Memory B cell (primary cell): ENCODE data around the gene KDM8.

Experiments
- ATAC-seq: fragments of 150-1000 bp; cut with Tn5 transposase; 2 replicates; pipeline ENCODE4 v1.10.0; 2021; ENCODE audit warnings: low read depth, mild to moderate bottlenecking, moderate library complexity
- DNase-seq, 2 donors: peaks; one replicate each; pipeline ENCODE4 v3.0.0; 2022; ENCODE audit warnings: low spot score in 2 of 2
- H3K27ac Mint-ChIP-seq: one replicate; pipeline ENCODE4 v1.8.0; 2022; ENCODE audit warnings: mild to moderate bottlenecking, moderate library complexity, mixed read lengths
- H3K27me3 Mint-ChIP-seq: one replicate; pipeline ENCODE4 v1.8.0; 2022; ENCODE audit warnings: mixed read lengths
- H3K36me3 Mint-ChIP-seq: one replicate; pipeline ENCODE4 v1.8.0; 2022; ENCODE audit warnings: mild to moderate bottlenecking, mixed read lengths
- H3K4me1 Mint-ChIP-seq: one replicate; pipeline ENCODE4 v1.8.0; 2022; ENCODE audit warnings: mixed read lengths
- H3K4me3 Mint-ChIP-seq: one replicate; pipeline ENCODE4 v1.8.0; 2022; ENCODE audit warnings: mild to moderate bottlenecking, moderate library complexity, mixed read lengths
- H3K9me3 Mint-ChIP-seq: one replicate; pipeline ENCODE4 v1.8.0; 2022; ENCODE audit warnings: mixed read lengths

The KDM8 gene

DNA sequence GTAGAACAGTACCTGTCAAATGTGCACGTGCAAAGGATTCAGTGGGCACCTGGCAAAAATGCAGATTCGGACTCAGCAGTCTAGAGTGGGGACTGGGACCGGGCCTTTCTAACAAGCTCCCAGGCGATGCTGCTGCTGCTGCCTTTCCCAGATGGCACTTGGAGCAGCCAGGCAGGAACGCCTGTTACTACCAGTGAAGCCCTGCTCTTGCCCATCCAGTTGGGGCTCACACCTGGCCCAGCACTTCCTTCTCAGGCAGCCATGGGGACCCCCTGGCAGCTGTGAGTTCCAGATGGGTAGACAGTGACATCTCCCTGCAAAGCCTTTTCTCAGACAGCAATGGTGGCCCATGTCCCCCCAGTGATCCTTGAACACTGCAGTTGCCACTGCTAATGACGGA is 30.4 kb downstream of the KDM8 start:
- DNase-seq (no peak), ATAC-seq (no peak)
- Mint-ChIP-seq H3K4me1 (peaks cover 36% of the 10 kb centered on the region), H3K27ac (no peak overlapping the region), H3K9me3 (no peaks in the 10 kb centered on the region), H3K36me3 (peaks cover 3% of the 10 kb centered on the region), H3K27me3 (no peaks in the 10 kb centered on the region), H3K4me3 (no peak overlapping the region)

DNA sequence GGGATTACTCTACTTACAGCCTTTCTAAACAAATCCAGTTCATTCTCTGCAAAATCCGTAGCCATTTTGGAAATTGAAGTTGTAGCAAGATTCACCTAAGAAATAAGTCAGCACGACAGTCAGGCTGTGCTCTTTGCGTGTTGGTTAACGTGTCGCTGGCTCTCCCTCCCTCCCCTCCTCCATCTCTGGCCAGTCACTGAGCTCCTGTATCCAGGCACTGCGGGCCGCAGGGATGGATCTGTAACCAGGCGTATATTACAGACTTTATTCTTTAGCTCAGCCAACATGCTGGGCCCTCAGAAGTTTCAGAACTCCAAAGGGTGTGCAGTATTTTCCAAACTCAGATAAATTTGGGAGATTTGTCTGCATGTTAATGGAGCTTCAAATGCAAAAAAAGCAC is 30.8 kb downstream of the KDM8 start:
- H3K4me3 Mint-ChIP-seq: no peak overlapping the region
- H3K27ac Mint-ChIP-seq: no peak overlapping the region
- peaks cover 36% of the 10 kb centered on the region for H3K4me1 Mint-ChIP-seq
- no peaks in the 10 kb centered on the region for H3K9me3 Mint-ChIP-seq
- no peak for ATAC-seq
- no peak for DNase-seq
- no peaks in the 10 kb centered on the region for H3K27me3 Mint-ChIP-seq
- peaks cover 3% of the 10 kb centered on the region for H3K36me3 Mint-ChIP-seq

DNA sequence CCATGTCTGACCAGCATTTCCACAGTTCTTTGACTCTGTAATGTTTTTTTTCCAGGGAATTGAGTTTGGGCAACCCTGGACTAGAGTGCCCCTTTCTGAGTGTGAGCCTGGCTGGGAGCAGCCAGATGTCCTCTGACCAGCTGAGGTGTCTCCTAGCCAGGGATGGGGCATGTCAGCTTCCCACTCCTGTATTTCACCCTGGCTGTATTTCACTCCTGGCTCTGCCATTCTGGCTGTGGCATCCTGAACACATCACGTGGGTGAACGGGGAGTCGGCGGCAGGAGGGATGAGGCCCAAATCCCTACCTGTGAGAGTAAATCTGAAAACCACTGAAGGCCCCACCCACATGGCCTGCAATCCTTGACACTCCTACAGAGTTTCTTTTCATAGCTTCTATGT is 31.3 kb downstream of the KDM8 start:
- H3K36me3 Mint-ChIP-seq: peaks cover 3% of the 10 kb centered on the region
- no peaks in the 10 kb centered on the region for H3K9me3 Mint-ChIP-seq
- ATAC-seq: no peak
- H3K27me3 Mint-ChIP-seq: no peaks in the 10 kb centered on the region
- H3K4me1 Mint-ChIP-seq: peaks cover 36% of the 10 kb centered on the region
- no peak for DNase-seq
- H3K4me3 Mint-ChIP-seq: no peak overlapping the region
- H3K27ac Mint-ChIP-seq: peak overlapping the region; percentile 62

DNA sequence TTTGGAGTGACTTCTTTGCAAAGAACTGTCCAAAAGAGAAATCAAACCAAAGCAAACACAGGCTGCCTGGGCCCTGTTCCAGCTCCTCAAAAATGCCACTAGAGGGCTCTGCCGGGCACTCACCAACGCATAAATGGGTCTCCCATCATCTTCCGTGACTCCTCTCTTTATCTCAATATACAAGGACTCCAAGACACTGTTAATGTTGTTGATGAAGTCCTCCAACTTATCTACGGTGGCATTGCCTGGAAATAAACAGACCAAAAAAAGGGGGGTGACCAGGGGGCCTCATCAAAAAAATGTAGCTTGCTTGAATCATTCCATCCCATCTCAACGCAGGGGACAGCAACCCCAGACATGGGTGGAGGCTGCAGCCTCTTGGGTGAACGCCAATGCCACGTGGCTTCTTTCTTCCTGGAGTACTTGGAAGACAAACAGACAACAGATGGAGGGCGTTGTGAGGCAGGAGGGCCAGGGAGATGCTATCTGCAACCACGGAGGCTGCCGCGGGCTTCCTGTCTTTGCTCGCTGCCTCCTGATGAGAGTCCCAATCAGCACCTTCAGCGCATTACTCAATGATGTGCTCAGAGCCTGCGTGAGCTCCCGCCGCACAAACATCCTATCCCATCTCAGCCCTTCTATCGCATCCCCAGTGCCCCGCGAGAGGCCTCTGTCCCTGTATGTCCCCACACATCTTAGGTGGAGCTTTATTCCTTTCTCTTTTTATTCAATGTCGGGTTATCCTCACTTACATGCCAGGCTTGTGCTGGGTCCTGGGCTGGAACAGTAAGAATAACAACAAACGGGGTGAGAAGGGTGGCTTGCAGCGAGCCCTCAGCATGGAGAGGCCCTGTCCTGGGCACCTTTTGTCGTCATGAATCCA is 32.0 kb downstream of the KDM8 start:
- H3K4me3 Mint-ChIP-seq: peak overlapping the region; percentile 42
- peaks cover 3% of the 10 kb centered on the region for H3K36me3 Mint-ChIP-seq
- peaks cover 36% of the 10 kb centered on the region for H3K4me1 Mint-ChIP-seq
- peak; percentile 57 for ATAC-seq
- H3K27ac Mint-ChIP-seq: peak overlapping the region; percentile 62
- H3K9me3 Mint-ChIP-seq: no peaks in the 10 kb centered on the region
- DNase-seq: peak; percentile 25 to 33
- H3K27me3 Mint-ChIP-seq: no peaks in the 10 kb centered on the region

DNA sequence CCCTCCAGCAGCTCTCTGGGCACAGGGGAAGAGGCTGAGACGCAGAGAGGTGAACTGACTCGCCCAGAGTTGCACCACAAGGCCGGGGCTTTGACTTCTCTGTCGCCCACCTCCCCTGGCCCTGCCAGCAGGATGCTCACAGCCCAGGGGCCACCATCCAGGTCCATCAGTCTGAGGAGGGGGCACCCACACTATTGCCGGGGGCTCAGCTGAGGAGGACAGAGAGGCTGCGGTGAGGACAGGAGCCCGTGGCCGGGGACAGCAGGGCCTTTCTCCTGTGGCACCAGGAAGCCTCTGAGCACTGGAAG is 32.6 kb downstream of the KDM8 start:
- ATAC-seq: no peak
- no peaks in the 10 kb centered on the region for H3K9me3 Mint-ChIP-seq
- H3K36me3 Mint-ChIP-seq: peaks cover 3% of the 10 kb centered on the region
- no peak for DNase-seq
- no peaks in the 10 kb centered on the region for H3K27me3 Mint-ChIP-seq
- H3K27ac Mint-ChIP-seq: no peak overlapping the region
- no peak overlapping the region for H3K4me3 Mint-ChIP-seq
- peaks cover 36% of the 10 kb centered on the region for H3K4me1 Mint-ChIP-seq

DNA sequence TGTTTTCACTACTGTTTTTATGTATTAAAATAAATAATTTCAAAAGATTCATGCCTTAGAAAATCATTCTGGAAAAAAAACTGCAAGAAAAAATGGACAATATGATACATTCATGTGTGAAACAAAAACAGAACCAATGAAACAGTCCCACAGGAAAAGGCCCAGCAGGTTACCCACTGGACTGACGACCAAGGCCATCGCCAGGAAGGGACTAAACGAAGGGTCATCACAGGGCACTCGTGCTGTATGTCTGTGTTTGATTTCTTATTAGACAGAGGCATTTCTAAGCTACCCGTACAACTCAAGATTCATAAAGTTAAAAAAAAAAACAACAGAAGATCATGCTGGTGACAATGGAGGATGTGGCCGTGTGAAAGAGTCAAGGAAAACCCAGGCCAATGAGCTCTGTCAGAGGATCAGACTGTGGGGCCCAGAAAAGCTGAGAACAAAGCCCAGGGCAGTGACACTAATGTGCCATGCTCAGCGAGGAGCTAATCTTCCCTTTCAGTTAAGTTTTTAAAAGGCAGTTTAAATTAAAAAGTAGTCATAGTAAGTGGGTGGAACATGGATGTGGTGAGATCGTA is 33.4 kb downstream of the KDM8 start:
- peaks cover 36% of the 10 kb centered on the region for H3K4me1 Mint-ChIP-seq
- no peaks in the 10 kb centered on the region for H3K27me3 Mint-ChIP-seq
- no peak for ATAC-seq
- DNase-seq: no peak
- H3K36me3 Mint-ChIP-seq: peaks cover 3% of the 10 kb centered on the region
- H3K9me3 Mint-ChIP-seq: no peaks in the 10 kb centered on the region
- peak overlapping the region; percentile 54 for H3K27ac Mint-ChIP-seq
- H3K4me3 Mint-ChIP-seq: peak overlapping the region; percentile 79

DNA sequence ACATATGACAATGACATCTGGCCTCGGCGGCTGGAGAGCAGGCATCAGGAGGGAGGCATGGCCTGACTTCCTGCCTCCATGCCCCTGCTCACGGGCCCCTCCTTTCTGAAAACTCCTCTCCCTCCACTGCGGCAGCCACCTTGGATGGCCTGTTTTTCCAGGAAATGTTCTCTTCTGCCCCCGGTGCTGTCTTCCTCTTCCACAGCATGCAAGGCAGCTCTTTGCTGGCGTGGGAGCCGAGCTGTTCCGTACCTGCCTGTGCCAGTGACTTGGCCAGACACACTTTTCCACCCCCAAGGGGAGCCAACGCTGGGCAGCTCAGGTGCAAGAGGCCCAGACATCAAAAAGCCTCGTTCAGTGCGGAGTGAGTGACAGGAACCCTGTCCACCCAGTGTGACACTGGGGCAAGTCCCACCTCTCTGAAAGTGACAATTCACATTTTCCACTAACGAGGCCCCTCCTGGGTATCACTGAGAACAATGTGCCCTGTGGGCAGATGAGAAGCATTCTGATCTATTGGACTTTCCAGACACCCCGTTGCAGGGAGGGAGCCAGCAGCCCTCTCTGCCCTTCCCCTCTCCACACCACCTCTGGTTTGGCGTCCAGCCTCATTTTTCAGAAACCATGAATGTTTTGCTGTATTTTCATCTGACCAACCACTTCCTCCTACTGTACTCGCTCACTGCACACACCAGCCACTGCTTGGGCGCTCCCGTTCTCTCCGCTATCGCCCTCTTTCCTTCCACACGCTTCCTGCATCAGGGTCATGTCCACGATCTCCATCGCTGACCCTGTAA is 34.1 kb downstream of the KDM8 start:
- DNase-seq (peak; percentile 23 to 32), ATAC-seq (peak; percentile 78)
- Mint-ChIP-seq H3K9me3 (no peaks in the 10 kb centered on the region), H3K4me1 (peaks cover 30% of the 10 kb centered on the region), H3K27me3 (no peaks in the 10 kb centered on the region), H3K4me3 (peak overlapping the region; percentile 79), H3K27ac (peak overlapping the region; percentile 54), H3K36me3 (peaks cover 2% of the 10 kb centered on the region)

DNA sequence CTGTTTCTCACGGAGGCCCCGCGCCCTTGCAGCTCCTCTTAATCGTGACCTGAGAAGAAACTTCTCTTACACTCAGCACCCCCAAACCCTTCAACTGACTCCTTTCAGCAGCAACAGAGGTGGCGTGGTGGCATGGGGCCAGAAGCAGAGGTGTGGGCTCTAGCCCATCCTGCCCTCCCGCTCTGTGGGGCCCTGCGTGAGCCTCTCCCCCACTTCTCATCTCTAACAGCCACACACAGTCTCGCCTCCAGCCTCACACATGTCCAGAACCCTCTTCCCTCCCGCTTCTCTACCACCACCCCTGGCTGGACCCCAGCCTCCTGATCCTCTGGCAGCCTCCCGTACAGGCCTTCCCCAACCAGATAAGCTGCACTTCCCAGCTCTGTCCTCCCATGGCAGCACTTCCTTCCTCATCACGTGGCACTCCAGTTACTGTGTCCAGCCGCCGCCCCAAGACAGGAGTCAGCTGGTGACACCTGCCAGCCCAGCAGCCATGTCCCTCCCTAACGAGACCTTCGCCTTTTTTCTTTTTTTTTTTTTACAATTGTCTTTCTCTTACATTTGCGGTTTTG is 34.8 kb downstream of the KDM8 start:
- Mint-ChIP-seq H3K27ac (peak overlapping the region; percentile 54), H3K4me1 (peaks cover 30% of the 10 kb centered on the region), H3K4me3 (peak overlapping the region; percentile 79), H3K27me3 (no peaks in the 10 kb centered on the region), H3K9me3 (no peaks in the 10 kb centered on the region), H3K36me3 (peaks cover 1% of the 10 kb centered on the region)
- DNase-seq (no peak), ATAC-seq (peak; percentile 17)

DNA sequence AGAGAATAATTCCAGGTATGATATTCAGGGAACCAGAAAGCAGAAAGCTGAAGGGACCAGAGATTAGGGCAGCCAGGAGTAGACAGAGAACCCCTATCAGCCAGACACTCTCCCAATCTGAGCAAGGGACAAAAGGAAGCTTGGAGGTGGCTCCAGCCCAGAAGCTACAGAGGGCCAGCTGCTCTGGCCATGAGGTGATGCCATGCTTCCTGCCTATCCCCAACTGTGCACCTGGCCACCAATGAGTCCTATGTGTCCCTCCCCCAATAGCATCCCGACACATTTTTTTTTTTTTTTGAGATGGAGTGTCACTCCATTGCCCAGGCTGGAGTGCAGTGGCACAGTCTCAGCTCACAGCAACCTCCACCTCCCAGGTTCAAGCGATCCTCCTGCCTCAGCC is 35.3 kb downstream of the KDM8 start:
- Mint-ChIP-seq H3K9me3 (no peaks in the 10 kb centered on the region), H3K4me3 (peak overlapping the region; percentile 79), H3K4me1 (peaks cover 33% of the 10 kb centered on the region), H3K36me3 (peaks cover 1% of the 10 kb centered on the region), H3K27ac (peak overlapping the region; percentile 54), H3K27me3 (no peaks in the 10 kb centered on the region)
- ATAC-seq: no peak
- DNase-seq: no peak

DNA sequence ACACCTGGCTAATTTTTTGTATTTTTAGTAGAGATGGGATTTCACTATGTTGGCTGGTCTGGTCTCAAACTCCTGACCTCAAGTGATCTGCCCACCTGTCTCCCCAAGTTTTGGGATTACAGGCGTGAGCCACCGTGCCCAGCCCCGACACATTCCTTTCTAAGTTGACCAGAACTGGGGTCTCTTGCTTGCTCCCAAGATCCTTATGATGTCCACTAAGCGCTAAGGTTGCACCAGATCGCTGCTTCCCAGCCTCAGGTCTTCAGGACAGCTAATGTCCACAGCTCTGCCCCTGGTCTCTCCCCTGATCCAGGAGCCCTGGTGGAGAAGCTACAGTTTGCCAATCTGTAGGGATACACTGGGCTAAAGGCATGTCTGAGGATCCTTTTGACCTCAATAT is 35.7 kb downstream of the KDM8 start:
- Mint-ChIP-seq H3K9me3 (no peaks in the 10 kb centered on the region), H3K4me3 (no peak overlapping the region), H3K27ac (no peak overlapping the region), H3K4me1 (peaks cover 37% of the 10 kb centered on the region), H3K27me3 (no peaks in the 10 kb centered on the region), H3K36me3 (peaks cover 1% of the 10 kb centered on the region)
- no peak for DNase-seq
- ATAC-seq: no peak

DNA sequence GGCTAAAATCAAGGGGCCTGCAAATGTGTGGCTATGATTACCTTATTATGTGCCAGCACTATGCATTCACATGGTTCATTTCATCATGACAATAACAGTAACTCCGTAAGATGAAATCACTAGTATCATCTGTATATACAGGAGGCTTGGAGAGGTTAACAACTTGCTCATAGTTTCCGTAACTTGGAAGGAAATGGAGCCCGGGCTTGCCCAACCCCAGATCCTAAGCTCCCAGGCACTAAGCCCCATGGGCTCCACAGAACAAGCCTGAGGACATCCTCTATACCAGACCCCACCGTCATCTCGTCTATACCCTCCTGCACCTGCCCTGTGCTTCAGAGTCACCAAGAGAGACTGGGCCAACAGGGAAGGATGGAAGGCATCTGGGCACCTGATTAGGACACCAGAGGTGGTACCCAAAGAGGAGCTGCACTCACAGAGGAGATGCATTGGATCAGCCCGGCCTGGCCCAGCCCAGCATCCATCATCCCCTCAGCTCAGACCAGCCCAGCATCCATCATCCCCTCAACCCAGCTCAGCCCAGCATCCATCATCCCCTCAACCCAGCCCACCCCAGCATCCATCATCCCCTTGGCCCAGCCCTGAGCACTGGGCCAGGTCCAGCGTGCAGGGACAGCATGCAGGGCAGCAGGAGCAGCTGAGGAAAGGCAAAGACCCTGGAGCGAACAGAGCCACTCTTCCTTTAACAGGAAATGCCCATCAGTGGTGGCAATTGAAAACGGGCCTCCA is 36.8 kb downstream of the KDM8 start:
- Mint-ChIP-seq H3K9me3 (no peaks in the 10 kb centered on the region), H3K36me3 (no peaks in the 10 kb centered on the region), H3K27ac (peak overlapping the region; percentile 12), H3K4me1 (peaks cover 37% of the 10 kb centered on the region), H3K27me3 (no peaks in the 10 kb centered on the region), H3K4me3 (no peak overlapping the region)
- no peak for DNase-seq
- no peak for ATAC-seq

DNA sequence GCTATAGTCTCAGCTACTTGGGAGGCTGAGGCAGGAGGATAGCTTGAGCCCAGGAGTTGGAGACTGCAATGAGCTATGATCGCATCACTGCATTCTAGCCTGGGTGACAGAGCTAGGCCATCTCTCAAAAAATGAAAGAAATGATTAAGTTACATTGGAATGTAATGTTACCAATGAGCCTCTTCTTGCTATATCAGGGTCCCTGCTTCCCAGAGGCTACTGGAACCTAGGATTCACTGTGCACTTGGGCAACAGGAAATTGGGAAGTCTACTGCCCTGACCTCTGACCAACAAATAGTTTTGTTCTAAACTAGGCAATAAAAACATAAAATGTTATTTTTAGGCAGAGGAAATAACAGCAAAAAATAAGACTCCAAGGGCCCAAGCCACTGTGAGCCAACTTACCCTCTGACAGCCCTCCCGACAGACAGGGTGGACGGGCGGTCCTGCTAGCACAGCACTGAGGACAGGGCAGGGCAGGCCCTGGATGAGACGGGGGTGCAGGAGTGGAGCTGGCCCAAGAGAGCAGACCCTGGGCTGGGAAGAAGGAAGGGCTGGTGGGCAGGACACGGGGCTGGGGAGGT is 37.7 kb downstream of the KDM8 start:
- DNase-seq (no peak), ATAC-seq (no peak)
- peaks cover 33% of the 10 kb centered on the region for H3K4me1 Mint-ChIP-seq
- H3K36me3 Mint-ChIP-seq: peaks cover 3% of the 10 kb centered on the region
- H3K27ac Mint-ChIP-seq: no peak overlapping the region
- H3K9me3 Mint-ChIP-seq: no peaks in the 10 kb centered on the region
- H3K4me3 Mint-ChIP-seq: no peak overlapping the region
- no peaks in the 10 kb centered on the region for H3K27me3 Mint-ChIP-seq

DNA sequence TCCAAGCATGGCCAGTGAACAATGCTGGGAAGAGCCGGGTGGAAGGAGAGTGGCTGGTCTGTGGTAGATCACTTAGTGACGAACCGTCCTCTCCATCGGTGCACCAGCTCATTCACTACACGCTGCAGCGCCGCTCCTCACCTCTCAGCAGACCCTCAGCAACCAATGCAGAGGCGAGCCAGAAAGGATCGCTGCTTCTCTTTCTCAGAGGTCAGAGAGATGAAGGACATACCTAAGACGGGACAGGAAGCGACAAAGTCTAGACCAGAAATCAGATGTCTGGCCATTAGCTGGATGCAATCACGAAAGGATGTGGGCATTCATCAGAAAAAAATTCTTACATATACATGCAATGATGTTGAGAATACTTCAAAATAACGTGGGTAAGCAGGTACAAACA is 38.3 kb downstream of the KDM8 start:
- Mint-ChIP-seq H3K9me3 (no peaks in the 10 kb centered on the region), H3K36me3 (peaks cover 3% of the 10 kb centered on the region), H3K27ac (no peak overlapping the region), H3K27me3 (no peaks in the 10 kb centered on the region), H3K4me3 (no peak overlapping the region), H3K4me1 (peaks cover 33% of the 10 kb centered on the region)
- DNase-seq: no peak
- no peak for ATAC-seq
